Measurements from ENCODE around the gene TNFRSF1B.

The TNFRSF1B gene

GRCh38 chr1:12194666-12195216, 27.9 kb downstream of the TNFRSF1B start:
- no peaks in the 10 kb centered on the region for H3K9me3 ChIP-seq
- no peak overlapping the region for H3K4me3 ChIP-seq
- H3K36me3 ChIP-seq (replicated peaks) = no peaks in the 10 kb centered on the region
- no peaks in the 10 kb centered on the region for H3K4me1 ChIP-seq
- H3K27me3 ChIP-seq (ENCODE audit: low read depth) = no peaks in the 10 kb centered on the region
- in situ Hi-C loops (cut with MboI; ENCODE audit: low sequenced_read_pairs) = no loop called here
- no peak for DNase-seq (ENCODE audit: low spot score in 2 of 2)

DNA sequence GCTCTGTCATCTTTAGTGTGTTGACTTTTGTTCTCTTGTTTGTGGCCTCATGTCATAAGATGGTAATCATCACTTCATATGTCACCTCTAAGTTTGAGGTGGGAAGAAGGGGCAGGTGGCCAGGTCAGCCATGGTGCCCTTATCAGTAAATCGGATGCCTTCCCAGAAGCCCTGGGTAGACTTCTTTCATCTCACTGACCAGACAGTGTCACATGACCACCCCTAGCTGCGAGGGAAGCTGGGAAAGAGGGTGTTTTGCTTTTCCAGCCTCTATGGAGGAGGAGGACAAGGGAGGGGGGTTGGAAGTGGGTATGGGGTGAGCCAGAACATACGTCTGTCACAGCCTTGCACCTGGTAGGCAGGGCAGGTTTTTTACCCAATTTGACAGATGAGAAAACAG, 28.6 kb downstream of the TNFRSF1B start:
- no peaks in the 10 kb centered on the region for H3K27me3 ChIP-seq (ENCODE audit: low read depth)
- in situ Hi-C loops (cut with MboI; ENCODE audit: low sequenced_read_pairs) = no loop called here
- DNase-seq (ENCODE audit: low spot score in 2 of 2) = no peak
- H3K4me3 ChIP-seq = no peak overlapping the region
- no peaks in the 10 kb centered on the region for H3K36me3 ChIP-seq (replicated peaks)
- H3K9me3 ChIP-seq = no peaks in the 10 kb centered on the region
- no peaks in the 10 kb centered on the region for H3K4me1 ChIP-seq

- no peaks in the 10 kb centered on the region for H3K9me3 ChIP-seq
- no peaks in the 10 kb centered on the region for H3K4me1 ChIP-seq
- no peak for DNase-seq (ENCODE audit: low spot score in 2 of 2)
- H3K27me3 ChIP-seq (ENCODE audit: low read depth) = no peaks in the 10 kb centered on the region
- in situ Hi-C loops (cut with MboI; ENCODE audit: low sequenced_read_pairs) = no loop called here
- H3K4me3 ChIP-seq = no peak overlapping the region
- no peaks in the 10 kb centered on the region for H3K36me3 ChIP-seq (replicated peaks)
Measured at GRCh38 chr1:12196641-12197482, 30.1 kb downstream of the TNFRSF1B start.

DNA sequence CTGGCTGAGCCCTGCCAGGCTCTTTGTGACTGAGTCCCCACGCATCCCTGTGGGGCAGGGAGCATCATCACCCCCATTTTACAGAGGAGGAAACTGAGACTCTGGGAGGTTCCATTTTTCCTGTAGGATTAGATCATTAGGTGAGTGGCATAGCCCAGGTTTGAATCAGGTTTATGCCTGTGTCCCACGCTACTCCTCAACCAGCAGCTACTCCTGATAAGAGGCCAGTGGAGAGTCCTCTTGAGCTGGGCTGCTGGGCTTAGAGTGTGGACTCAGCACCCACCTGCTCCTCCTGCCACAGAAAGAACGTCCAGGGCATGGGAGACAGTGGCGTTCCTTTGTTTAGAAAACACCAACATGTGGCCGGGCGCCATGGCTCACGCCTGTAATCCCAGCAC, 30.7 kb downstream of the TNFRSF1B start:
- H3K36me3 ChIP-seq (replicated peaks) = no peaks in the 10 kb centered on the region
- H3K4me1 ChIP-seq = no peaks in the 10 kb centered on the region
- H3K4me3 ChIP-seq = no peak overlapping the region
- no peaks in the 10 kb centered on the region for H3K27me3 ChIP-seq (ENCODE audit: low read depth)
- no peaks in the 10 kb centered on the region for H3K9me3 ChIP-seq
- DNase-seq (ENCODE audit: low spot score in 2 of 2) = no peak
- in situ Hi-C loops (cut with MboI; ENCODE audit: low sequenced_read_pairs) = no loop called here

DNA sequence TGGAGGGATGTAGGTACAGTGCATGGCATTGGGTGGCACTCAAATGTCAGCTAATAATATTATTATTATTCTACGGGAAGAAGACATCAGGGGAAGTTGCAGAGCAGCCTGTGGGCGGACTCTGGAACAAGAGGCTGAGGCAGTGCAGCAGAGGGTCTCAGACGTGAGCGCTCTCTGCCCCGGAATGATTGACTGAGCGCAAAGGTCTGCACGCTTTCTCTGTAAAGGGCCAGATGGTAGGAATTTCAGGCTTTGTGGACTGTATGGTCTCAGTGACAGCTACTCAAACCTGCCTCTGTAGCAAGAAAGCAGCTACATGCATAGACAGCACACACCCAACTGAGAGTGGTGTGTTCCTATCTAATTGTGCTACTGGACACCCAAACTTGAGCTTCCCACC, 33.4 kb downstream of the TNFRSF1B start:
- no peaks in the 10 kb centered on the region for H3K9me3 ChIP-seq
- H3K4me1 ChIP-seq = no peaks in the 10 kb centered on the region
- no peak overlapping the region for H3K4me3 ChIP-seq
- H3K27me3 ChIP-seq (ENCODE audit: low read depth) = no peaks in the 10 kb centered on the region
- no peak for DNase-seq (ENCODE audit: low spot score in 2 of 2)
- no peaks in the 10 kb centered on the region for H3K36me3 ChIP-seq (replicated peaks)
- in situ Hi-C loops (cut with MboI; ENCODE audit: low sequenced_read_pairs) = no loop called here

DNA sequence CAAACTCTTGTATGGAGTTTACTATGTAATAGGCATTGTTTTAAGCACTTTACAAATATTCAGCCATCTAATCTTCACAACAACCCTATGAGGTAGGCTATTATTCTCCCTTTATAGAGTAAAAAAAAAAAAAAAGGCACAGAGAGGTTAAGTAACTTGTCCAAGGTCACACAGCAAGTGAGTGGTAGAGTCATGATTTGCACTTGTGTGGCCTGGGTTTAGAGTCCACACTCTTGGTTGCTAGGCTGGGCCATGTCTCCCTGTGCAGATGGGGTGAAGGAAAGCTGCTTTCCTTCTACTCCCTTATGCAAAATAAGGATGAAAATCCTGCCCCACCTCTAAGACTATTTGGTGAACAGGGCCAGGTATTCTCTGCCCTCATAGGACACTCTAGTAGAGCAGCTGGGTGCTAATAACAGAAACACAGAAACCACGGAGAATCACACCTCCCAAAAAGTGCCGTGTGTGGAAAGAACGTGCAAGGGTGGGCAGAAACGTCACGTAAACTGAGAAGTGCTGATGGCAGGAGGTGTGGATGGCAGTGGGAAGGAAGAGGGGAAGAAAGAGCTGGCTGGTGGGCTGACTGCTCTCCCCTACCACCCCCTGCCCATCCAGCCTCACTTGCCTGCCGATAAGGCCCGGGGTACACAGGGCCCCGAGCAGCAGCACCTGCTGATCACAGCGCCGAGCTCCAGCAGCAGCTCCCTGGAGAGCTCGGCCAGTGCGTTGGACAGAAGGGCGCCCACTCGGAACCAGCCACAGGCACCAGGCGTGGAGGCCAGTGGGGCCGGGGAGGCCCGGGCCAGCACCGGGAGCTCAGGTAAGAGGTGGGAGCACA, 34.8 kb downstream of the TNFRSF1B start:
- in situ Hi-C loops (cut with MboI; ENCODE audit: low sequenced_read_pairs) = no loop called here
- H3K4me1 ChIP-seq = no peaks in the 10 kb centered on the region
- no peaks in the 10 kb centered on the region for H3K27me3 ChIP-seq (ENCODE audit: low read depth)

GRCh38 chr1:12202190-12202497, 35.4 kb downstream of the TNFRSF1B start:
- Histone ChIP-seq H3K27me3 (ENCODE audit: low read depth) (no peaks in the 10 kb centered on the region), H3K4me1 (no peaks in the 10 kb centered on the region), H3K9me3 (no peaks in the 10 kb centered on the region), H3K4me3 (no peak overlapping the region), H3K36me3 (replicated peaks) (no peaks in the 10 kb centered on the region)
- DNase-seq (ENCODE audit: low spot score in 2 of 2) = no peak
- in situ Hi-C loops (cut with MboI; ENCODE audit: low sequenced_read_pairs) = no loop called here

More for the DNA sequence above, 34.8 kb downstream of the TNFRSF1B start:
- H3K9me3 ChIP-seq = no peaks in the 10 kb centered on the region
- DNase-seq (ENCODE audit: low spot score in 2 of 2) = no peak
- no peaks in the 10 kb centered on the region for H3K36me3 ChIP-seq (replicated peaks)
- no peak overlapping the region for H3K4me3 ChIP-seq

DNA sequence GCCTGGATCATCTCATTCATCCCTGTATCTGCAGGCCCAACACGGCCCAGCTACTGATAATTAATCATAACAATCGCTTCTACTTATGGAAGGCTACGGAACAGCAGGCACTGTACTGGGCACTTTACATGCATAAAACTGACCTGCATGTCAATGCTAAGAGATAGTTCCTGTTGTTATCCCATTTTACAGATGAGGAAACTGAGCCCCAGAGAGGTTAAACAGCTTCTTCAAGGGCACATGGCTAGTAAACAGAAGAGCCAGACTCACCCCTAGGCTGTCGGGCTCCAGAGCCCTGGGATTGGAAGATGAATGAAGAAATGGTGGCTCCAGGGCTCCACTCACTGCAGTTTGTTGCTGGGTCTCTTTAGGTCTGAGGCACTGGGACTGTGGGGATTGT, 35.8 kb downstream of the TNFRSF1B start:
- no peaks in the 10 kb centered on the region for H3K4me1 ChIP-seq
- no peak overlapping the region for H3K4me3 ChIP-seq
- in situ Hi-C loops (cut with MboI; ENCODE audit: low sequenced_read_pairs) = no loop called here
- H3K27me3 ChIP-seq (ENCODE audit: low read depth) = no peaks in the 10 kb centered on the region
- DNase-seq (ENCODE audit: low spot score in 2 of 2) = no peak
- H3K9me3 ChIP-seq = no peaks in the 10 kb centered on the region
- no peaks in the 10 kb centered on the region for H3K36me3 ChIP-seq (replicated peaks)

GRCh38 chr1:12203216-12204007, 36.6 kb downstream of the TNFRSF1B start:
- H3K36me3 ChIP-seq (replicated peaks) = no peaks in the 10 kb centered on the region
- no peaks in the 10 kb centered on the region for H3K27me3 ChIP-seq (ENCODE audit: low read depth)
- no peak overlapping the region for H3K4me3 ChIP-seq
- DNase-seq (ENCODE audit: low spot score in 2 of 2) = no peak
- H3K4me1 ChIP-seq = no peaks in the 10 kb centered on the region
- H3K9me3 ChIP-seq = no peaks in the 10 kb centered on the region
- in situ Hi-C loops (cut with MboI; ENCODE audit: low sequenced_read_pairs) = no loop called here

DNA sequence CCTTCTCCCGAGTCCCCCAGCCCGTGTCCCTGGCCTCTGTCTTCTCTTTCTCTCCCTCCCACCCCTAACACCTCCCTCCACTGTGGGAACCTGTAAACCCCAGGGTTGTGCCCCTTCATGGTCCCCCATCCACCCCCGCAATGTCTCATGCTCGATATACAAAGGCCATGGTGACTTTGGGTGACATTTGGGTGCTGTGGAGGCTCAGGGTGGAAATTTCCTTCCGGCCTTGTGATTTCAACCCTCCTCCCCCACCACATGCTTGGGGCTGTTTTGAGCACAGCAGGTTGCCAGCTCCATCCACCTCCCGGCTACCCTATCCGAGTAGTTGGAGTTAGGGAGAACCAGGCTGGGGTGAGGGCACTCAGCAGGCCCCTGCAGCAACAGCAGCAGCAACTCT, 37.3 kb downstream of the TNFRSF1B start:
- H3K4me1 ChIP-seq = no peaks in the 10 kb centered on the region
- in situ Hi-C loops (cut with MboI; ENCODE audit: low sequenced_read_pairs) = no loop called here
- no peak for DNase-seq (ENCODE audit: low spot score in 2 of 2)
- H3K27me3 ChIP-seq (ENCODE audit: low read depth) = no peaks in the 10 kb centered on the region
- no peak overlapping the region for H3K4me3 ChIP-seq
- H3K9me3 ChIP-seq = no peaks in the 10 kb centered on the region
- no peaks in the 10 kb centered on the region for H3K36me3 ChIP-seq (replicated peaks)

DNA sequence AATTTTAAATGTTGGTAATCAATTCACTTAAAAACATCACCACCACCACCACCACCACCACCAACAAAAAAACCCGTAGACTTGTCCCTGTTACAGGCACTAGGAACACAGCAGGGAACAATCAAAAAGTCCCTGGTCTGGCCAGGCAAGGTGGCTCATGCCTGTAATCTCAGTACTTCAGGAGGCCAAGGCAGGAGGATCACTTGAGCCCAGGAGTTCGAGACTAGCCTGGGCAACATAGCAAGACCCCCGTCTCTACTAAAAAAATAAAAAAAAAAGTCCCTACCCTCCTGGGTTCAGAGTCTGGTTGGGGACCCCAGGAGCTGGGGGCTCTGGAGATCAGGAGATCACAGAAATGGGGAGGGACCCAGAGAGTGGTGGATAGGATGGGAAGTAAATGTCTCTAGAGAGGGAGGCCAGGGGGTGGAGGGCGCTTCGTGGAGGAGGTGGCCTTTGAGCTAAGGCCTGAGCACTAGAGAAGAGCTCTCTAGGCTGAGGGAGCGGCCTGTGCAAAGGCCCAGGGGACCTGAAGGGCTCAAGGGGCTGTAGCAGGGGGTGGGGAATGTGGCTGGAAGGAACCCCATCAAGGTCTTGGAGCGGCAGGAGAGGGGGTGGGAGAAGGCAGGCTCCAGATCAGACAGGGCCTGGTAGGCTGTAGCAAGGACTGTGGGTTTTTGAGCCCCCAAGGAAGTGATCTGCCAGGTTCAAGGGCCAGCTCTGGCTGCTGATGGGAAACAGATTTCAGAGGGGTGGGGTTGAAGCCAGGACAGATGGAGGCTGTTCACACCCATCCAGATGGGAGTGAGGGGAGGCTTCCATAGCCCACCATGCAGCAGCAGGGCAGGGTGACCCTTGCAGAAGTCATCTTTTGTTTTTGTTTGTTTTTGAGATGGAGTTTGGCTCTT, 38.2 kb downstream of the TNFRSF1B start:
- Histone ChIP-seq H3K27me3 (ENCODE audit: low read depth) (no peaks in the 10 kb centered on the region), H3K4me1 (no peaks in the 10 kb centered on the region), H3K9me3 (no peaks in the 10 kb centered on the region), H3K36me3 (replicated peaks) (no peaks in the 10 kb centered on the region), H3K4me3 (no peak overlapping the region)
- no peak for DNase-seq (ENCODE audit: low spot score in 2 of 2)
- in situ Hi-C loops (cut with MboI; ENCODE audit: low sequenced_read_pairs) = loop anchor here (5.0 kb wide), 1 partner anchor 78 kb away; no protein-coding TSS in a partner anchor

- no peaks in the 10 kb centered on the region for H3K27me3 ChIP-seq (ENCODE audit: low read depth)
- H3K36me3 ChIP-seq (replicated peaks) = no peaks in the 10 kb centered on the region
- no peak for DNase-seq (ENCODE audit: low spot score in 2 of 2)
- in situ Hi-C loops (cut with MboI; ENCODE audit: low sequenced_read_pairs) = loop anchor here (5.0 kb wide), 1 partner anchor 79 kb away; no protein-coding TSS in a partner anchor
- no peaks in the 10 kb centered on the region for H3K4me1 ChIP-seq
- no peak overlapping the region for H3K4me3 ChIP-seq
- no peaks in the 10 kb centered on the region for H3K9me3 ChIP-seq
Measured at GRCh38 chr1:12206238-12206637, 39.4 kb downstream of the TNFRSF1B start.
